Kidney epithelial cell (primary cell): Measurements from ENCODE around the gene FMNL2. TPM values are rescaled to one million over a fixed set of nuclear protein-coding genes. Genes with fewer than 3 reads are reported as not detected.

ENCODE experiments used
- DNase-seq: peaks from one replicate; pipeline ENCODE4 v3.0.0-alpha.2; 2010; ENCODE audit warnings: low read depth
- H3K27me3 ChIP-seq: 2 replicates; pipeline ENCODE4 v1.6.0; 2011; ENCODE audit warnings: low read length; ENCODE audit not compliant: control insufficient read depth, insufficient read depth
- H3K36me3 ChIP-seq: 2 replicates; pipeline ENCODE4 v1.5.1; 2011; ENCODE audit warnings: low read length; ENCODE audit not compliant: control insufficient read depth, insufficient read depth
- H3K4me3 ChIP-seq: 2 replicates; pipeline ENCODE4 v1.5.1; 2011; ENCODE audit warnings: low read depth, mild to moderate bottlenecking, control low read depth, low read length
- CTCF ChIP-seq: IDR thresholded peaks from 2 replicates; pipeline ENCODE4 v1.5.1; 2011; ENCODE audit warnings: mild to moderate bottlenecking, moderate library complexity, low read length, control low read depth, inconsistent platforms; ENCODE audit not compliant: insufficient read depth, poor library complexity, severe bottlenecking
- total RNA-seq: library from RNA; depleted of rRNA; stranded (reverse); fragments of >200 nt; gene quantifications from 2 replicates; pipeline ENCODE4 v1.2.3, GENCODE V29; 2015

FMNL2 gene
- total RNA-seq, 1 donor from 2014 or later, result 68.0 TPM

- DNase-seq, result no peak
- no peaks in the 10 kb centered on the region for H3K36me3 ChIP-seq
- no peaks in the 10 kb centered on the region for H3K27me3 ChIP-seq
- H3K4me3 ChIP-seq, result no peak overlapping the region
- TF ChIP-seq CTCF, result no peak
Observed at GRCh38 chr2:152594792-152595191, 259.8 kb downstream of the FMNL2 start.

GRCh38 chr2:152598975-152599759 lies 264.2 kb downstream of the FMNL2 start:
- Histone ChIP-seq H3K4me3 (no peak overlapping the region), H3K36me3 (no peaks in the 10 kb centered on the region), H3K27me3 (no peaks in the 10 kb centered on the region)
- TF ChIP-seq CTCF, result no peak
- no peak for DNase-seq

GRCh38 chr2:152600051-152600657 lies 265.2 kb downstream of the FMNL2 start:
- Histone ChIP-seq H3K4me3 (no peak overlapping the region), H3K36me3 (no peaks in the 10 kb centered on the region), H3K27me3 (no peaks in the 10 kb centered on the region)
- DNase-seq, result no peak
- TF ChIP-seq CTCF, result no peak

GRCh38 chr2:152600697-152601096 lies 265.7 kb downstream of the FMNL2 start:
- Histone ChIP-seq H3K27me3 (no peaks in the 10 kb centered on the region), H3K4me3 (no peak overlapping the region), H3K36me3 (no peaks in the 10 kb centered on the region)
- DNase-seq, result no peak
- TF ChIP-seq CTCF, result no peak

- no peaks in the 10 kb centered on the region for H3K36me3 ChIP-seq
- TF ChIP-seq CTCF, result no peak
- no peak overlapping the region for H3K4me3 ChIP-seq
- no peak for DNase-seq
- no peaks in the 10 kb centered on the region for H3K27me3 ChIP-seq
Observed at GRCh38 chr2:152602750-152603149, 267.8 kb downstream of the FMNL2 start.
